ENCODE results near the gene C2CD4B.

Gene C2CD4B

GRCh38 chr15:62153228-62153627, 11.9 kb downstream of the C2CD4B start:
- 52% methylated on average over 2 of the region's 4 CpGs for WGBS

GRCh38 chr15:62150445-62150844, 14.6 kb downstream of the C2CD4B start:
- Histone ChIP-seq H4K91ac (ENCODE audit: low read length) (no peak overlapping the region), H3K27ac (ENCODE audit: low read length, poor library complexity, severe bottlenecking) (no peak overlapping the region), H2BK120ac (ENCODE audit: low read depth, low read length) (no peak overlapping the region), H2BK12ac (ENCODE audit: low read length in 2 of 2) (no peak overlapping the region), H3K4me2 (ENCODE audit: low read length, poor library complexity, severe bottlenecking) (no peak overlapping the region), H3K23ac (ENCODE audit: low read length in 2 of 2) (no peak overlapping the region), H2AK5ac (ENCODE audit: low read length, severe bottlenecking) (no peak overlapping the region), H4K8ac (ENCODE audit: low read length) (no peak overlapping the region), H3K14ac (ENCODE audit: low read length in 2 of 2) (no peak overlapping the region), H3K4ac (ENCODE audit: low read depth in 1 of 2, low read length in 2 of 2) (no peak overlapping the region), H2BK15ac (ENCODE audit: low read depth, poor library complexity, severe bottlenecking) (no peak overlapping the region), H3K4me3 (ENCODE audit: insufficient read depth in 1 of 2, low read depth in 1 of 2, low read length in 2 of 2) (no peak overlapping the region), H2AFZ (ENCODE audit: low read depth, low read length) (no peak overlapping the region), H3K79me1 (replicated peaks; ENCODE audit: low read length, poor library complexity, severe bottlenecking) (no peaks in the 10 kb centered on the region), H3K4me1 (ENCODE audit: control insufficient read depth, insufficient read depth, low read depth, low read length) (no peaks in the 10 kb centered on the region), H3K18ac (ENCODE audit: low read depth in 1 of 2, low read length in 2 of 2) (no peak overlapping the region), H3K9ac (ENCODE audit: low read length) (no peak overlapping the region), H2BK5ac (ENCODE audit: low read depth, low read length, poor library complexity, severe bottlenecking) (no peak overlapping the region), H3K36me3 (ENCODE audit: control insufficient read depth in 1 of 2, insufficient read depth in 2 of 2, low read depth in 1 of 2, low read length in 2 of 2) (no peaks in the 10 kb centered on the region), H3K27me3 (ENCODE audit: control insufficient read depth in 1 of 2, insufficient read depth in 1 of 2, low read length in 2 of 2) (peaks cover 0 to 11% of the 10 kb centered on the region in 2 experiments), H3K9me3 (ENCODE audit: control insufficient read depth, low read length) (no peaks in the 10 kb centered on the region)
- no peak for DNase-seq

More at GRCh38 chr15:62153228-62153627, 11.9 kb downstream of the C2CD4B start:
- Histone ChIP-seq H2AFZ (ENCODE audit: low read depth, low read length) (no peak overlapping the region), H3K9ac (ENCODE audit: low read length) (no peak overlapping the region), H2BK12ac (ENCODE audit: low read length in 2 of 2) (no peak overlapping the region), H3K9me3 (ENCODE audit: control insufficient read depth, low read length) (peaks cover 9% of the 10 kb centered on the region), H4K91ac (ENCODE audit: low read length) (no peak overlapping the region), H2BK5ac (ENCODE audit: low read depth, low read length, poor library complexity, severe bottlenecking) (no peak overlapping the region), H3K14ac (ENCODE audit: low read length in 2 of 2) (no peak overlapping the region), H3K4ac (ENCODE audit: low read depth in 1 of 2, low read length in 2 of 2) (no peak overlapping the region), H2BK120ac (ENCODE audit: low read depth, low read length) (no peak overlapping the region), H3K79me1 (replicated peaks; ENCODE audit: low read length, poor library complexity, severe bottlenecking) (no peaks in the 10 kb centered on the region), H3K36me3 (ENCODE audit: control insufficient read depth in 1 of 2, insufficient read depth in 2 of 2, low read depth in 1 of 2, low read length in 2 of 2) (no peaks in the 10 kb centered on the region), H3K4me3 (ENCODE audit: insufficient read depth in 1 of 2, low read depth in 1 of 2, low read length in 2 of 2) (no peak overlapping the region), H2BK15ac (ENCODE audit: low read depth, poor library complexity, severe bottlenecking) (no peak overlapping the region), H3K27ac (ENCODE audit: low read length, poor library complexity, severe bottlenecking) (no peak overlapping the region), H4K8ac (ENCODE audit: low read length) (no peak overlapping the region), H3K4me1 (ENCODE audit: control insufficient read depth, insufficient read depth, low read depth, low read length) (no peaks in the 10 kb centered on the region), H3K27me3 (ENCODE audit: control insufficient read depth in 1 of 2, insufficient read depth in 1 of 2, low read length in 2 of 2) (peaks cover 0 to 11% of the 10 kb centered on the region in 2 experiments), H2AK5ac (ENCODE audit: low read length, severe bottlenecking) (no peak overlapping the region), H3K23ac (ENCODE audit: low read length in 2 of 2) (no peak overlapping the region), H3K18ac (ENCODE audit: low read depth in 1 of 2, low read length in 2 of 2) (no peak overlapping the region), H3K4me2 (ENCODE audit: low read length, poor library complexity, severe bottlenecking) (no peak overlapping the region)
- DNase-seq = no peak

- Histone ChIP-seq H2AK5ac (ENCODE audit: low read length, severe bottlenecking) (no peak overlapping the region), H2AFZ (ENCODE audit: low read depth, low read length) (no peak overlapping the region), H3K27ac (ENCODE audit: low read length, poor library complexity, severe bottlenecking) (no peak overlapping the region), H3K4me3 (ENCODE audit: insufficient read depth in 1 of 2, low read depth in 1 of 2, low read length in 2 of 2) (no peak overlapping the region), H3K4ac (ENCODE audit: low read depth in 1 of 2, low read length in 2 of 2) (no peak overlapping the region), H3K79me1 (replicated peaks; ENCODE audit: low read length, poor library complexity, severe bottlenecking) (no peaks in the 10 kb centered on the region), H3K14ac (ENCODE audit: low read length in 2 of 2) (no peak overlapping the region), H2BK15ac (ENCODE audit: low read depth, poor library complexity, severe bottlenecking) (no peak overlapping the region), H4K8ac (ENCODE audit: low read length) (no peak overlapping the region), H3K4me1 (ENCODE audit: control insufficient read depth, insufficient read depth, low read depth, low read length) (no peaks in the 10 kb centered on the region), H4K91ac (ENCODE audit: low read length) (no peak overlapping the region), H2BK12ac (ENCODE audit: low read length in 2 of 2) (no peak overlapping the region), H3K9ac (ENCODE audit: low read length) (no peak overlapping the region), H2BK5ac (ENCODE audit: low read depth, low read length, poor library complexity, severe bottlenecking) (no peak overlapping the region), H3K9me3 (ENCODE audit: control insufficient read depth, low read length) (no peaks in the 10 kb centered on the region), H3K27me3 (ENCODE audit: control insufficient read depth in 1 of 2, insufficient read depth in 1 of 2, low read length in 2 of 2) (peaks cover 0 to 8% of the 10 kb centered on the region in 2 experiments), H3K18ac (ENCODE audit: low read depth in 1 of 2, low read length in 2 of 2) (no peak overlapping the region), H2BK120ac (ENCODE audit: low read depth, low read length) (no peak overlapping the region), H3K36me3 (ENCODE audit: control insufficient read depth in 1 of 2, insufficient read depth in 2 of 2, low read depth in 1 of 2, low read length in 2 of 2) (no peaks in the 10 kb centered on the region), H3K4me2 (ENCODE audit: low read length, poor library complexity, severe bottlenecking) (no peak overlapping the region), H3K23ac (ENCODE audit: low read length in 2 of 2) (peak overlapping the region in 1 of 2 experiments; percentile 85)
- WGBS = 89% methylated on average over 6 of the region's 6 CpGs
- no peak for DNase-seq
These were observed 15.4 kb downstream of the C2CD4B start for GRCh38 chr15:62149729-62150128.

- Histone ChIP-seq H3K27ac (ENCODE audit: low read length, poor library complexity, severe bottlenecking) (no peak overlapping the region), H2BK120ac (ENCODE audit: low read depth, low read length) (no peak overlapping the region), H3K79me1 (replicated peaks; ENCODE audit: low read length, poor library complexity, severe bottlenecking) (no peaks in the 10 kb centered on the region), H3K23ac (ENCODE audit: low read length in 2 of 2) (no peak overlapping the region), H2AFZ (ENCODE audit: low read depth, low read length) (peak overlapping the region; percentile 51), H2BK12ac (ENCODE audit: low read length in 2 of 2) (no peak overlapping the region), H3K27me3 (ENCODE audit: control insufficient read depth in 1 of 2, insufficient read depth in 1 of 2, low read length in 2 of 2) (peaks cover 0 to 7% of the 10 kb centered on the region in 2 experiments), H3K4ac (ENCODE audit: low read depth in 1 of 2, low read length in 2 of 2) (no peak overlapping the region), H3K9ac (ENCODE audit: low read length) (no peak overlapping the region), H3K18ac (ENCODE audit: low read depth in 1 of 2, low read length in 2 of 2) (no peak overlapping the region), H3K4me3 (ENCODE audit: insufficient read depth in 1 of 2, low read depth in 1 of 2, low read length in 2 of 2) (no peak overlapping the region), H3K4me1 (ENCODE audit: control insufficient read depth, insufficient read depth, low read depth, low read length) (no peaks in the 10 kb centered on the region), H2BK15ac (ENCODE audit: low read depth, poor library complexity, severe bottlenecking) (no peak overlapping the region), H3K36me3 (ENCODE audit: control insufficient read depth in 1 of 2, insufficient read depth in 2 of 2, low read depth in 1 of 2, low read length in 2 of 2) (no peaks in the 10 kb centered on the region), H3K4me2 (ENCODE audit: low read length, poor library complexity, severe bottlenecking) (no peak overlapping the region), H4K8ac (ENCODE audit: low read length) (no peak overlapping the region), H4K91ac (ENCODE audit: low read length) (no peak overlapping the region), H2AK5ac (ENCODE audit: low read length, severe bottlenecking) (no peak overlapping the region), H3K9me3 (ENCODE audit: control insufficient read depth, low read length) (no peaks in the 10 kb centered on the region), H2BK5ac (ENCODE audit: low read depth, low read length, poor library complexity, severe bottlenecking) (no peak overlapping the region), H3K14ac (ENCODE audit: low read length in 2 of 2) (no peak overlapping the region)
- DNase-seq = no peak
- 67% methylated on average over 4 of the region's 5 CpGs for WGBS
These were observed 17.5 kb downstream of the C2CD4B start for GRCh38 chr15:62147551-62147950.

Data from mesenchymal stem cell (in vitro differentiated cells and primary cell).